Suprapubic skin (tissue), 4 donors: ENCODE data around the gene RANBP1. TPM values are rescaled to one million over a fixed set of nuclear protein-coding genes. Genes with fewer than 3 reads are reported as not detected.

Experiments
- DNase-seq, 2 donors: peaks; one replicate each; pipeline ENCODE4 v3.0.0-alpha.2; 2019; ENCODE audit warnings: low spot score in 2 of 2
- H3K27ac ChIP-seq: fragments of 200-600 bp; sonication (generic); one replicate; pipeline ENCODE4 v1.5.1; 2019
- H3K27me3 ChIP-seq: fragments of 200-600 bp; sonication (generic); one replicate; pipeline ENCODE4 v1.5.1; 2019
- H3K36me3 ChIP-seq: fragments of 200-600 bp; sonication (generic); one replicate; pipeline ENCODE4 v1.5.1; 2019
- H3K4me1 ChIP-seq: fragments of 200-600 bp; sonication (generic); one replicate; pipeline ENCODE4 v1.5.1; 2019
- H3K4me3 ChIP-seq: fragments of 200-600 bp; sonication (generic); one replicate; pipeline ENCODE4 v1.5.1; 2019; ENCODE audit warnings: mild to moderate bottlenecking
- H3K9me3 ChIP-seq: fragments of 200-600 bp; sonication (generic); one replicate; pipeline ENCODE4 v1.5.1; 2019
- EP300 ChIP-seq: sonication (generic); formaldehyde crosslinking; IDR thresholded peaks from one replicate; pipeline ENCODE4 v1.6.1; 2017; ENCODE audit warnings: antibody characterized with exemption
- POLR2A ChIP-seq, 2 donors: fragments of 450-650 bp; IDR thresholded peaks; one replicate each; pipeline ENCODE4 v1.6.1; 2017; ENCODE audit warnings: antibody characterized with exemption in 2 of 2, mild to moderate bottlenecking in 2 of 2, moderate library complexity in 2 of 2
- POLR2AphosphoS5 ChIP-seq, 3 donors: sonication (generic); formaldehyde crosslinking; IDR thresholded peaks; one replicate each; pipeline ENCODE4 v1.6.1; 2017; ENCODE audit warnings: antibody characterized with exemption in 3 of 3
- WGBS: methylation state at CpG from one replicate; pipeline ENCODE4 v1.1.5; 2018; 5-methylcytosine and 5-hydroxymethylcytosine counted together
- total RNA-seq, 4 donors: library from RNA; depleted of rRNA; stranded (reverse); fragments of >200 nt; gene quantifications; one replicate each; pipeline ENCODE4 v1.1.0, GENCODE V29; 2016
- TF ChIP-seq, protein P1 (sequence below), 2 donors: fragments of 200-600 bp in 1 of 2; fragments of 450-650 bp in 1 of 2; sonication (generic) in 1 of 2; IDR thresholded peaks; one replicate each; pipeline ENCODE4 v1.5.1; 2016 to 2019; ENCODE audit warnings: antibody characterized with exemption in 2 of 2, mild to moderate bottlenecking in 1 of 2, moderate library complexity in 1 of 2

Gene RANBP1
- total RNA-seq, 4 donors from 2014 or later = 107 to 150 (median 119) TPM

DNA sequence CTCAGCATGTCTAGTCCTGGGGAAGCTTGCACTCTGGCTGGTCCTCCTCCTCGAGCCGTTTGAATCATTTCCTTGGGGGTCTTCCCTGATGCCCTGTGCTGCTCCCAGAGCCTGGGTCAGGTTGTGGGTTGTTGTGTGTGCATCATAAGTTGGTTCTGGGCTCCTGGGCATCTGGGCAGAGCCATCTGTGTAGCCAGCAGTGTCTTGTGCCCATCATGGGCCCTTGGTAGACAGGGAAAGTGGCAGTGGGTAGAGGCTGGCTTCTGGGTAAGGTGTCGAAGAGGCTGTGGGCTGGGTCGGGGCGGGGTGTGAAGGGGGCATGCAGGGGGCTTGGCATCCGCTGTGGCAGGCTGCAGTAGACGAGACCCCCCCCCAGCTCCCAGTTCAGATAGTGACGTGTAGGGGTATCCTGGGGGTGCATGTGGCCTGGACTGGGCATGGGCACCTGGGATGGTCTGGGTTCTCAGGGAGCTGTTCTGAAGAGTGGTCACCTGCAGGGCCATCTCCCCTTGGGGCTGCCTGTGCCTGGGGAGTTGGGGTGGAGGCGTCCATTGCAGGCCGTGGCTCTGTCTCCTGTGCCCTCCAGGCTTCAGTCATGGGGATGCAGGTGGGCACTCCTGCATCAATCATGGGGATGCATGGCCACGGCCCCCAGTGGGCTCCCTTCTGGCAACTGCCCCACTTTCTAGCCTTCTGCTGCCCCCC lies 8.3 kb downstream of the RANBP1 start:
- H3K4me3 ChIP-seq = no peak overlapping the region
- TF ChIP-seq POLR2A (IDR thresholded peaks at IDR 0.05) (no peak), EP300 (no peak), POLR2AphosphoS5 (IDR thresholded peaks at IDR 0.05) (no peak)
- TF ChIP-seq, protein P1, sequence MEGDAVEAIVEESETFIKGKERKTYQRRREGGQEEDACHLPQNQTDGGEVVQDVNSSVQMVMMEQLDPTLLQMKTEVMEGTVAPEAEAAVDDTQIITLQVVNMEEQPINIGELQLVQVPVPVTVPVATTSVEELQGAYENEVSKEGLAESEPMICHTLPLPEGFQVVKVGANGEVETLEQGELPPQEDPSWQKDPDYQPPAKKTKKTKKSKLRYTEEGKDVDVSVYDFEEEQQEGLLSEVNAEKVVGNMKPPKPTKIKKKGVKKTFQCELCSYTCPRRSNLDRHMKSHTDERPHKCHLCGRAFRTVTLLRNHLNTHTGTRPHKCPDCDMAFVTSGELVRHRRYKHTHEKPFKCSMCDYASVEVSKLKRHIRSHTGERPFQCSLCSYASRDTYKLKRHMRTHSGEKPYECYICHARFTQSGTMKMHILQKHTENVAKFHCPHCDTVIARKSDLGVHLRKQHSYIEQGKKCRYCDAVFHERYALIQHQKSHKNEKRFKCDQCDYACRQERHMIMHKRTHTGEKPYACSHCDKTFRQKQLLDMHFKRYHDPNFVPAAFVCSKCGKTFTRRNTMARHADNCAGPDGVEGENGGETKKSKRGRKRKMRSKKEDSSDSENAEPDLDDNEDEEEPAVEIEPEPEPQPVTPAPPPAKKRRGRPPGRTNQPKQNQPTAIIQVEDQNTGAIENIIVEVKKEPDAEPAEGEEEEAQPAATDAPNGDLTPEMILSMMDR (IDR thresholded peaks at IDR 0.05) = no peak
- no peak overlapping the region for H3K27ac ChIP-seq
- H3K27me3 ChIP-seq = no peaks in the 10 kb centered on the region
- 96% methylated on average over 8 of the region's 11 CpGs for WGBS
- no peak for DNase-seq
- H3K9me3 ChIP-seq = no peaks in the 10 kb centered on the region
- peaks cover 6% of the 10 kb centered on the region for H3K4me1 ChIP-seq
- H3K36me3 ChIP-seq = peaks cover 77% of the 10 kb centered on the region

DNA sequence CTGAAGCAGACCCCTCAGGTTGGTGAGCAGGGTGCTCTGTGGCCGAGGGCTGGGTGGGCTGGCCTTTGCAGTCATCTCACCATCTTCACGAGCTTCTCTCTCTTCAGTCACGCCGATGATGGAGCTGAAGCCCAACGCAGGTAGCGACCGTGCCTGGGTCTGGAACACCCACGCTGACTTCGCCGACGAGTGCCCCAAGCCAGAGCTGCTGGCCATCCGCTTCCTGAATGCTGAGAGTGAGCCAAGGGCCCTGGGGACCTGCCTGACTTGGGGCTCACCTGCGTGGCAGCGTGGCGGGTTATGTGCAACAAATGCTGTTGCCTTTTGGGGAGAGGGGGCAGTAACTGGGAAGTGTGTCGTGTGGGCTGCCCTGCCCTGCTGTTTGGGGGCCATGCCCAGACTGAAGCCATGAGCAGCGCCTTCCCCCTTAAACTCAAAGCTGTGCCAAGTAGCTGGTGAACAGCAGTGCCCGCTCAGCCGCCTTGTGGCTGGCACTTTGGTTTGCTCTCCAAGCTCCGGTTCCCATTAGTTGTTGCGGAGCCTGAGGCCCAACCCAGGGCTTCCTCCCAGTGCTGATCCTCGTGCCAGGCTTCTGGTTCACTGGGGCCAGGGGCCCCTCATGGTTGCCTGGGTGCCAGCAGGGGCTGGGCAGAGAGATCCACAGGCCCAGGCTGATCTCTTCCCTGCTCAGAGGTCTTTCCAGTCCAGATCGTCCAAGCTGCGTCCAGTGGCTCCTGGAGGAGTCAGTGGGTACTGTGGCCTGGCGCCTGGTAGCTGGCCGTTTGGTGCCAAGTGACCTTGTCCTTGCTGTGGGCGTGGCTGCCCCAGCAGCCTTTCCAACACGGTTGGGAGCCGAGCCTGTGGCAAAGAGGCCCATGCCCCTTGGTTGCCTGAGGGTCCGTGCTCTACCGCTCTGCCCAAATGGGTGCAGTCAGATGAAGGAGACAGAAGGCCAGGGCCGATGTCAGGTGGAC lies 9.6 kb downstream of the RANBP1 start:
- TF ChIP-seq, protein P1 (IDR thresholded peaks at IDR 0.05) = no peak
- TF ChIP-seq POLR2AphosphoS5 (IDR thresholded peaks at IDR 0.05) = no peak
- no peak for TF ChIP-seq POLR2A (IDR thresholded peaks at IDR 0.05)
- no peak for TF ChIP-seq EP300
- no peak for DNase-seq
- WGBS = 82% methylated on average over 15 of the region's 32 CpGs
- no peak overlapping the region for H3K4me3 ChIP-seq
- H3K27ac ChIP-seq = no peak overlapping the region
- H3K9me3 ChIP-seq = no peaks in the 10 kb centered on the region
- peaks cover 64% of the 10 kb centered on the region for H3K36me3 ChIP-seq
- H3K4me1 ChIP-seq = peaks cover 8% of the 10 kb centered on the region
- no peaks in the 10 kb centered on the region for H3K27me3 ChIP-seq

DNA sequence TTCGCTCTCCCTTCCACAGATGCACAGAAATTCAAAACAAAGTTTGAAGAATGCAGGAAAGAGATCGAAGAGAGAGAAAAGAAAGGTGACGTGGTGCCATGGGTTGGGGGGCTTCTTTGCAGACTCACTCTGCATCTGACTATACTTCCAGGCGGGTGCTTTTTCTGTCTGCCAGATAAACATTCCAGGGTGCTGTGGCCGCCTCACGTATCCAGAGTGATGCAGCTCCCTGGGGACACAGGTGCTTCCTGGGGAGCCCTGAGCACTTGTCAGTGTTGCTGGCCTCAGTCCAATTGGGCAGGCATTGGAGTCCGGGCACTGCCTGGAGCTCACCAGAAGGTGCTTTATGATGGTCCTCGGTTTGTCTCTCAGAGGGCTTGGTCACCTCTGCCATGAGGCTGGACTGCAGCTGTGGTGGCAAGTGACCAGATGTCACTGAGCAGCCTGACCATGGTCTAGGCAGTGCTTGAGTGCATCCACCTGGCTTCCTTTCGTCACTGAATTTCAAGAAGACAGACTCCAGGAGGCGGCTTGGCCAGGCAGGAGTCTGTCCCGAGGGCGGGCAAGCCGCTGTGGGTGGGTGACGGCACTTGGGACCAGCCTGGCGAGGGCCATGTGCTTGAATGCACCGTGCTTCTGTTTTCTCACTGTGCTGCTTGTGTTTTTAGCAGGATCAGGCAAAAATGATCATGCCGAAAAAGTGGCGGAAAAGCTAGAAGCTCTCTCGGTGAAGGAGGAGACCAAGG lies 10.6 kb downstream of the RANBP1 start:
- 83% methylated on average over 19 of the region's 19 CpGs for WGBS
- TF ChIP-seq, protein P1 (IDR thresholded peaks at IDR 0.05) = no peak
- peaks cover 54% of the 10 kb centered on the region for H3K36me3 ChIP-seq

DNA sequence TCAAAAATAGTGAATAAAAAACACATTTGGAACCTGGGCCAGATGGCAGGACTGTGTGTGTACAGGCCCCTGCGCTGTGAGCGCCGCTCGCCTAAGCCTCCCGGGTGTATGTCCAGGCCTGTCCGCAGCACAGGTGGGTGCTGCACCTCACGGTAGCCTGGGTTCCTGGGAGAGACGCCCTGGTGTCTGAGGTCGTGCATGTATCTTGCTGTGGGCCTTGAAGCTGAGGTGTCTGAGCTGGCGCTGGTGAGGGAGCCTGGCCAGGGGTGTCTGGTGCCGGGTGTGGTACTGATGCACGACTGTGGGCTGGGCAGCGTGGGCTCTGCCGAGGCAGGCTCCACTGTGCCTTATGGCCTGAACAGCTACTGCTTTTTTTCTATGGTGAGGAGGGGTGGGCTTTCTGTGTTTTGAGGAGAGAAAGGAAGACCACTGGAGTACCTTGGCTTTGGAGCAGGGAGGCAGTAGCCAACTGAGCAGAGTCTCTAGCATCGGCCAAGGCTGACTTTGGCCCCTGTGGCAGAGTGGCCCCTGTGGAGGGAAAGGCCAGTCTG lies 11.5 kb downstream of the RANBP1 start:
- 65% methylated on average over 11 of the region's 15 CpGs for WGBS
- H3K9me3 ChIP-seq = no peaks in the 10 kb centered on the region
- H3K4me3 ChIP-seq = no peak overlapping the region
- DNase-seq = no peak
- peaks cover 19% of the 10 kb centered on the region for H3K4me1 ChIP-seq
- H3K27ac ChIP-seq = no peak overlapping the region
- H3K36me3 ChIP-seq = peaks cover 45% of the 10 kb centered on the region
- no peak for TF ChIP-seq EP300
- no peak for TF ChIP-seq POLR2A (IDR thresholded peaks at IDR 0.05)
- TF ChIP-seq POLR2AphosphoS5 (IDR thresholded peaks at IDR 0.05) = no peak
- TF ChIP-seq, protein P1 (IDR thresholded peaks at IDR 0.05) = no peak
- no peaks in the 10 kb centered on the region for H3K27me3 ChIP-seq

More for the DNA sequence above, 10.6 kb downstream of the RANBP1 start:
- Histone ChIP-seq H3K4me1 (peaks cover 16% of the 10 kb centered on the region), H3K27me3 (no peaks in the 10 kb centered on the region), H3K4me3 (no peak overlapping the region), H3K27ac (no peak overlapping the region), H3K9me3 (no peaks in the 10 kb centered on the region)
- DNase-seq = no peak
